ENCODE measurements around the gene SIT1.
"Not testable (repeated sequence)": the region's sequence is repeated elsewhere in the genome, so short reads cannot be mapped to it uniquely, and the experiment has no call there.

The SIT1 gene

DNA sequence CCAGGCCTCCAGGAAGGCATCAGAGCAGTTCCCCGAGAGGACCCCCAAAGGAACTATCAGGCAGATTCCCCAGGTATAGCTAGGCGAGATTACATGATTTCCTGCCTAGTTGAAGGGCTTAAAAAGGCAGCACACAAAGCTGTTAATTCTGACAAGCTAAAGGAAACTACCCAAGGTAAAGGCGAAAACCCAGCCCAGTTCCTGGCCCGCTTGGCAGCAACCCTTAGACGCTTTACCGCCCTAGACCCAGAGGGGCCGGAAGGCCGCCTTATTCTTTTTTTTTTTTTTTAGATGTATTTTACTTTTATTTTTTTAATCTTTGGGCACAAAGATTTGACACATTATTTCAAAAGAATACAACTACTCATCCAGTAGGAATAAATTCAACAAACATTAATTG, 12.0 kb downstream of the SIT1 start:
- in situ Hi-C loops (cut with MboI; ENCODE audit: low sequenced_read_pairs), result not testable (repeated sequence)

DNA sequence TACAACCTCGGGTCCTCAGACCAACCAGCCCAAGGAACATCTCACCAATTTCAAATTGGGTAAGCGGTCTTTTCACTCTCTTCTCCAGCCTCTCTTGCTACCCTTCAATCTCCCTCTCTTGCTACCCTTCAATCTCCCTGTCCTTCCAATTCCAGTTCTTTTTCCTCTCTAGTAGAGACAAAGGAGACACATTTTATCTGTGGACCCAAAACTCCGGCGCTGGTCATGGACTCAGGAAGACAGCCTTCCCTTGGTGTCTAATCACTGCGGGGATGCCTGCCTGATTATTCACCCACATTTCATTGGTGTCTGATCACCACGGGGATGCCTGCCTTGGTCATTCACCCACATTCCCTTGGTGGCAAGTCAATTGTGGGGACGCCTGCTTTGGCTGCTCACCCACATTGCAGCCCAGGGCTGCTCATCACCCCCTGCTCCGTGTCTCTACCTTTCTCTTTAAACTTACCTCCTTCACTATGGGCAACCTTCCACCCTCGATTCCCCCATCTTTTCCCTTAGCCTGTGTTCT, 13.2 kb downstream of the SIT1 start:
- in situ Hi-C loops (cut with MboI; ENCODE audit: low sequenced_read_pairs), result not testable (repeated sequence)

- in situ Hi-C loops (cut with MboI; ENCODE audit: low sequenced_read_pairs), result not testable (repeated sequence)
Observed at GRCh38 chr9:35636877-35637246, 13.9 kb downstream of the SIT1 start.

DNA sequence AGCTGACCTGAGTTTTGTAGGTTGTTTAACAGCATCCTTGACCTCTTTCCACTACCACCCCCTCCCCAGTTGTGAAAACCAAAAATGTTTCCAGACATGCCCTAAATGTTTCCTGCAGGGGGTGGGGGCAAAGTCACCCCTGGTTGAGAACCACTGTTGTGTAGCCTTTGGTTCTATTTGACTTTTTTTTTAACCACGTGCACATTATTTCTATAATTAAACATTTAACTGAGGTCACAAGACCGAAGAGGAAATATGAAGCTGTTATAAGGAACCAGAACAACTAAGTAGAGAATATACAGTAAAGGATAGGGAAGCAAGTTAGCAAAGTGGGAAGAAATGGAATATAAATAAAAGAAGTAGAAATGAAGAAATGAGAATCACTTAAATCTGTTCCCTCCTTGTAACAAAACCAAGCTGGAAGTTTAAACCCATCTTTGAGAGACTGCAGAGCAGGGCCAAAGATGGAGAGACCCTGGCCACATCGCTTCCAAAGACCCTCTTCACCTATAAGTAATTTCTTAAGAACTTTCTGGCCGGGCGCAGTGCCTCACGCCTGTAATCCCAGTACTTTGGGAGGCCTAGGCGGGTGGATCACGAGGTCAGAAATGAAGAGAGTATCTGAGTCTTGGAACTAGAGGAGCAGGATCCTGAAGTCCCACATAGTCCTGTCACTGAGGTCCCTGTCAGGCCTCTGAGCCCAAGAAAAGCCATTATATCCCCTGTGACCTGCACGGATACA, 14.4 kb downstream of the SIT1 start:
- in situ Hi-C loops (cut with MboI; ENCODE audit: low sequenced_read_pairs), result no loop called here

DNA sequence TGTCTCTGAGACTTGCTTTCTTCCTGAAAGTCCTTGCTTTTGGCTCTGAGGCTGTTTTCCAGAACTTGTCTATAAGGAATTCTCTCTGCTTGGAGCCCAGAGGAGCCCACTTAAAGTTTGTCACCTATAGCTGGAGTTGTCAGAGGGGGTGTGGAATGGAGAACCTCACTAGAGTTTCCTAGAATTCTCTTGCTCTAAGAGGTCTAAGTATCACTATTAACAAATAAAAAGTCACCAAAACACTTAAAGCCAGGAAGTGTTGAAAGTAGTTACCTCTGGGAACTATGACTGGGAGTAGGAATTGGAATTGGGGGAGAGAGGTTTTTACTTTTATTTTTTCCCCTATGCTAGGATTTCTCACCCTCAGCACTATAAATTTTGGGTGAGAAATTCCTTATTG, 15.0 kb downstream of the SIT1 start:
- in situ Hi-C loops (cut with MboI; ENCODE audit: low sequenced_read_pairs), result no loop called here

GRCh38 chr9:35629597-35629996, 21.1 kb downstream of the SIT1 start:
- in situ Hi-C loops (cut with MboI; ENCODE audit: low sequenced_read_pairs), result no loop called here

DNA sequence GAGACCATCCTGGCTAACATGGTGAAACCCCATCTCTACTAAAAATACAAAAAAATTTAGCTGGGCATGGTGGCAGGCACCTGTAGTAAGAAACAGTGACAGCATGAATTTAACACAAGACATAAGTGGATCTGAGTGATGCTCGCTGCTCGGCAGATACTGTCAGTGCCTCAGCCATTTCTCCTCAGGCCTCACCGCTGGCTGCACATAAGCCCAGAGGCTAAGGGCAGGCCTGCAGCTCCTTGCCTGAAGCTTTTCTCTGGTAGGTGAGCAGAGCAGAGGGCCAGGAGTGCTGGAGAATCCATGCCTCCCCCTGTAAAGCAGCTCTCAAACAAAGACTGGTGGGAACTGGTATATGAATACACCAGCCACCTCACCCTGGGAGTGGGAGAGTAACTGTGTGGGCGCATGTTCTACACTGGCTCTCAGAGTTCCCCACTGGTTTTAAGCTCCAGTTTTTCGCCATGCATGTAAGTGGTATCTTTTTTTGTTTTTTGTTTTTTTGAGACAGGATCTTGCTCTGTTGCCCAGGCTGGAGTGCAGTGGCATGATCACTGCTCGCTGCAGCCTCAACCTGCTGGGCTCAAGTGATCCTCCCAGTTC, 22.2 kb downstream of the SIT1 start:
- in situ Hi-C loops (cut with MboI; ENCODE audit: low sequenced_read_pairs), result no loop called here

GRCh38 chr9:35627575-35627974, 23.2 kb downstream of the SIT1 start:
- in situ Hi-C loops (cut with MboI; ENCODE audit: low sequenced_read_pairs), result no loop called here

DNA sequence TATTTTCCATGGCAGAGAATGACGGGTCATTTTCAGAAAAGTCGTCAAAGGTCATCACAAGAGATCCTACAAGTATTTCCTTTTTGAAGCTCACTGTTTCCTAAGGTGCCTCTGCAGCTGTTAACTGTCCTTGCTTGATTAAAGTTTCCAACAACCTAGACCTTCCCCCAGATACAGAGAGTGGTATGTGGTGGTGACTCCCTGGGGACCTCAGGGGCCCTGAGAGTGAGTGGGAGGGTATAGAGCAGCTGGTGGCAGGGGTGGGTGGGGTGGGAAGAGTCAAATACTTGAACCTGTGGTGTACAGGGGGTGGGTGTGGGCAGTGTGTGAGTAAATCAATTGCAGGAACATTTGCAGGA, 31.0 kb downstream of the SIT1 start:
- in situ Hi-C loops (cut with MboI; ENCODE audit: low sequenced_read_pairs), result loop anchor here (25.0 kb wide), 1 partner anchor 518 kb away; the partner anchor contains the start of gene GLIPR2

GRCh38 chr9:35618854-35619799, 31.6 kb downstream of the SIT1 start:
- in situ Hi-C loops (cut with MboI; ENCODE audit: low sequenced_read_pairs), result loop anchor here (25.0 kb wide), 1 partner anchor 518 kb away; the partner anchor contains the start of gene GLIPR2

DNA sequence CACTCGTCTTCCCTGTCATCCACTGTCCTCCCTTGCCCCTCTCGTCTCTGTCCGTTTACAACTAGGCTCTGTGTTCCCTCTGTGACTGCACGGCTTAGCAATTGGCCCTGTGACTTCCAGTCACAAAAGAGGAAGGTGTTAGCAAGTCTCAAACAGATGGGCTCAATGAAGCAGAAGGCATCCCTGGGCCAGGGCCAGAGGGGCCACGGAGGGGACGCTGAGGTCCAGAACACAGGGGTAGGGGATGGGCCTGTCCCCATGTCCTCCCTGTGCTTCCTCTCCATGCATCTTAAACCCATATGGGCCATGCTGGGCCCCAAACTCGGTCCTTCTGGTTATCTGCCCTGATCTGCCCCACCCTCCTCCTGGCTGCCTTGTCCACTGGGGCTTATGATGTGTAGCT, 32.4 kb downstream of the SIT1 start, which contains the start of gene CD72:
CD72 (minus strand) TSS at position 89 of the 403 bp plus-strand sequence. CDS start 110 bp downstream, outside the sequence.
- in situ Hi-C loops (cut with MboI; ENCODE audit: low sequenced_read_pairs), result loop anchor here (25.0 kb wide), 1 partner anchor 519 kb away; the partner anchor contains the start of gene GLIPR2

- in situ Hi-C loops (cut with MboI; ENCODE audit: low sequenced_read_pairs), result loop anchor here (25.0 kb wide), 1 partner anchor 520 kb away; the partner anchor contains the start of gene GLIPR2
Observed at GRCh38 chr9:35617548-35617947, 33.2 kb downstream of the SIT1 start.

- in situ Hi-C loops (cut with MboI; ENCODE audit: low sequenced_read_pairs), result loop anchor here (25.0 kb wide), 1 partner anchor 520 kb away; the partner anchor contains the start of gene GLIPR2
Observed at GRCh38 chr9:35616681-35617459, 33.9 kb downstream of the SIT1 start.

- in situ Hi-C loops (cut with MboI; ENCODE audit: low sequenced_read_pairs), result loop anchor here (25.0 kb wide), 1 partner anchor 521 kb away; the partner anchor contains the start of gene GLIPR2
Observed at GRCh38 chr9:35615981-35616680, 34.6 kb downstream of the SIT1 start.

DNA sequence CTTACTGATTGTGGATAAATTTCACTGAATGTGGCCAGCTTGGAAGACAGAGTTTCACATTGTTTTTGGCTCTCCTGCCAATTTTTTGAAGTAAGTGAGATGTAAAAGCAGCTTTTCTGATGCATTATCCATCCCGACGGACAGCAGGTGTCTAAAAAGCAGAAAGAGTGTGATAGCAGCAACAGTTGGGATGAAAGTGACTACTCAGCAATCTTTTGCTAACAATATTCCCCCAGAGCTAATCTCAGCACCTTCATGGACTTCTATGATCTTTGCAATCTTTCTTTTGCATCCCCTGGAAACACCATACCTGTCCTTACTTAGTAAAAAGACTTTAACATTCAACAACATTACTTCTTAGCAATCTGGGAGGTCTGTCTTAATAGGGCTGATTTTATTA, 37.9 kb downstream of the SIT1 start:
- in situ Hi-C loops (cut with MboI; ENCODE audit: low sequenced_read_pairs), result loop anchor here (25.0 kb wide), 1 partner anchor 524 kb away; the partner anchor contains the start of gene GLIPR2

DNA sequence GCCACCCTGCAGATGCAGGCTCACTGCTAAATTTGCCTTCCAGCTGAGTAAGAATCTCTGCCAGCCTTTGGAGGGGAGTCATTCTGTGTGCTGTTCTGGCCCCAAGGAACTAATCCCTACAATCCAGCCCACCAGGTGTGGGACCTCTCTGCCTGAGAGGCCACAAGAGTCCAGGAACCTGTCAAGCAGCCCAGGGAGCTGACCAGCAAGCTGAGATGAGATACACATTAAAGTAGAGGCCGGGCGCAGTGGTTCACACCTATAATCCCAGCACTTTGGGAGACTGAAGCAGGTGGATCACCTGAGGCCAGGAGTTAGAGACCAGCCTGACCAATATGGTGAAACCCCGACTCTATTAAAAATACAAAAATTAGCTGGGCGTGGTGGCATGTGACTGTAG, 38.7 kb downstream of the SIT1 start:
- in situ Hi-C loops (cut with MboI; ENCODE audit: low sequenced_read_pairs), result loop anchor here (25.0 kb wide), 1 partner anchor 525 kb away; the partner anchor contains the start of gene GLIPR2

GRCh38 chr9:35611230-35611797, 39.4 kb downstream of the SIT1 start:
- in situ Hi-C loops (cut with MboI; ENCODE audit: low sequenced_read_pairs), result loop anchor here (25.0 kb wide), 1 partner anchor 526 kb away; the partner anchor contains the start of gene GLIPR2

- in situ Hi-C loops (cut with MboI; ENCODE audit: low sequenced_read_pairs), result loop anchor here (25.0 kb wide), 1 partner anchor 528 kb away; the partner anchor contains the start of gene GLIPR2
Observed at GRCh38 chr9:35609820-35610163, 40.9 kb downstream of the SIT1 start.
